ENCODE results near the gene GFOD1. TPM values are rescaled to one million over a fixed set of nuclear protein-coding genes. Genes with fewer than 3 reads are reported as not detected.

Gene GFOD1
- total RNA-seq, 4 donors from 2014 or later: 12.2 to 78.2 (median 45.7) TPM

GRCh38 chr6:13319891-13320564 is 167.4 kb downstream of the GFOD1 start:
- TF ChIP-seq CTCF (IDR thresholded peaks at IDR 0.05): no peak
- DNase-seq (ENCODE audit: low spot score): no peak
- no peak for ATAC-seq (ENCODE audit: low FRiP score)

- DNase-seq (ENCODE audit: low spot score): no peak
- ATAC-seq (ENCODE audit: low FRiP score): no peak
- TF ChIP-seq CTCF (IDR thresholded peaks at IDR 0.05): no peak
Measured at GRCh38 chr6:13318821-13319220, 168.6 kb downstream of the GFOD1 start.

- ATAC-seq (ENCODE audit: low FRiP score): no peak
- no peak for DNase-seq (ENCODE audit: low spot score)
- no peak for TF ChIP-seq CTCF (IDR thresholded peaks at IDR 0.05)
Measured at GRCh38 chr6:13315896-13316295, 171.5 kb downstream of the GFOD1 start.

GRCh38 chr6:13314806-13315205 is 172.6 kb downstream of the GFOD1 start:
- ATAC-seq (ENCODE audit: low FRiP score) (no peak), DNase-seq (ENCODE audit: low spot score) (no peak)
- TF ChIP-seq CTCF (IDR thresholded peaks at IDR 0.05): no peak

DNA sequence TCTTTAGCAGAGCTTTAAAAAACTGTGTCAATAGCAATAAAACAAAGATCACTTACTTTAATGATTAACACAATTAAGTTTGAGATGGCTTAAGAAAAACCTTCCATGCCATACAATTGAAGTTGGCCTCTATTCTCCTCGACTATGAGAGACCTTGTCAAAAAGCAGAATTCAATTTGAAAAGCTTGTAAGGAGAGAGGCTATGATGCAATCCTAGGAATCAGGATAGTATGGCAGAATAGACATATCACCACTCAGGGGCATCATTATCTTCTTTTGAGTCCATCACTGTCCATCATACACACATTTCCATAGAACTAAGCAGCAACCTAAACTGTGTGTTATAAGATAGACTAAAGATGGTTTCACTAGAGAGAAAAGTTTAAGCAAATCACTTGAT is 176.2 kb downstream of the GFOD1 start:
- no peak for DNase-seq (ENCODE audit: low spot score)
- no peak for ATAC-seq (ENCODE audit: low FRiP score)
- TF ChIP-seq CTCF (IDR thresholded peaks at IDR 0.05): no peak

- TF ChIP-seq CTCF (IDR thresholded peaks at IDR 0.05): no peak
- no peak for ATAC-seq (ENCODE audit: low FRiP score)
- DNase-seq (ENCODE audit: low spot score): no peak
Measured at GRCh38 chr6:13308332-13308731, 179.1 kb downstream of the GFOD1 start.

Other genes starting within 250 kb of the GFOD1 start
- 10 to 100 TPM in 2 of 4 donors, 1 to 10 TPM in 2; 5.3 to 11.3 (median 8.9) TPM for gene TBC1D7, start 159.1 kb downstream of the GFOD1 start, total RNA-seq
- gene SIRT5, start 87.0 kb upstream of the GFOD1 start, total RNA-seq: 10 to 100 TPM in 2 of 4 donors, 1 to 10 TPM in 2; 6.0 to 16.9 (median 9.7) TPM
- gene NOL7, start 127.7 kb upstream of the GFOD1 start, total RNA-seq: 10 to 100 TPM; 63.5 to 87.1 (median 77.7) TPM
- 10 to 100 TPM; 28.8 to 35.6 (median 32.3) TPM for gene RANBP9, start 224.2 kb upstream of the GFOD1 start, total RNA-seq

All from omental fat pad (tissue), 4 donors.